NB4 (cell line): Measurements from ENCODE around the gene SAP30L.
A peak's percentile ranks its signal among the peaks of the same experiment; 100 is the strongest.

Source experiments
- DNase-seq: peaks from one replicate; pipeline ENCODE4 v3.0.0; 2010; ENCODE audit warnings: low read depth
- H3K4me3 ChIP-seq: one replicate; pipeline ENCODE4 v1.5.1; 2011; ENCODE audit warnings: mild to moderate bottlenecking, low read depth, low read length, moderate library complexity
- CTCF ChIP-seq: IDR thresholded peaks from one replicate; pipeline ENCODE4 v1.5.1; 2012; ENCODE audit warnings: low read depth, low read length
- MAX ChIP-seq: IDR thresholded peaks from 2 replicates; pipeline ENCODE4 v1.6.1; 2011; ENCODE audit warnings: low read depth, low read length
- MYC ChIP-seq: IDR thresholded peaks from 2 replicates; pipeline ENCODE4 v1.6.1; 2011; ENCODE audit warnings: low read depth, low read length
- POLR2A ChIP-seq: IDR thresholded peaks from 2 replicates; pipeline ENCODE4 v1.6.1; 2011; ENCODE audit warnings: mild to moderate bottlenecking; ENCODE audit not compliant: insufficient read length; ENCODE audit errors: extremely low read depth

SAP30L gene

GRCh38 chr5:154442801-154443200 lies 3.0 kb upstream of the SAP30L start:
- no peak overlapping the region for H3K4me3 ChIP-seq
- TF ChIP-seq POLR2A (no peak), MAX (no peak), MYC (no peak), CTCF (no peak)
- DNase-seq = no peak

- DNase-seq = peak; percentile 48
- TF ChIP-seq MAX (peak; percentile 17; the same call in 1 of the 2 replicates), CTCF (no peak), POLR2A (no peak), MYC (0 out of 2 replicates have a peak, but pooled peaks have one; percentile 26)
Measured at GRCh38 chr5:154444556-154445421, 1.0 kb upstream of the SAP30L start.

GRCh38 chr5:154446195-154447088 lies 645 bp downstream of the SAP30L start:
- H3K4me3 ChIP-seq = peak overlapping the region; percentile 64
- TF ChIP-seq MAX (no peak), POLR2A (no peak), CTCF (no peak)
- peak; percentile 53 for DNase-seq

More at GRCh38 chr5:154444556-154445421, 1.0 kb upstream of the SAP30L start:
- peak overlapping the region; percentile 76 for H3K4me3 ChIP-seq

GRCh38 chr5:154447089-154447725 lies 1.4 kb downstream of the SAP30L start:
- peak; percentile 22 for DNase-seq
- peak overlapping the region; percentile 64 for H3K4me3 ChIP-seq
- TF ChIP-seq MYC (no peak), CTCF (no peak), POLR2A (no peak), MAX (no peak)

- DNase-seq = no peak
- H3K4me3 ChIP-seq = no peak overlapping the region
- TF ChIP-seq MAX = no peak
- no peak for TF ChIP-seq CTCF
- no peak for TF ChIP-seq MYC
Measured at GRCh38 chr5:154449786-154450185, 4.0 kb downstream of the SAP30L start.
